Erythroblast (primary cell): ENCODE data around the gene CACNA1B.

Experiments used
- GATA1 ChIP-seq: IDR thresholded peaks from 2 replicates; pipeline ENCODE4 v1.6.1; 2011; ENCODE audit warnings: low read depth, mild to moderate bottlenecking, control low read depth, low read length, moderate library complexity
- POLR2A ChIP-seq: IDR thresholded peaks from 2 replicates; pipeline ENCODE4 v1.6.1; 2011; ENCODE audit warnings: mild to moderate bottlenecking, low read length

DNA sequence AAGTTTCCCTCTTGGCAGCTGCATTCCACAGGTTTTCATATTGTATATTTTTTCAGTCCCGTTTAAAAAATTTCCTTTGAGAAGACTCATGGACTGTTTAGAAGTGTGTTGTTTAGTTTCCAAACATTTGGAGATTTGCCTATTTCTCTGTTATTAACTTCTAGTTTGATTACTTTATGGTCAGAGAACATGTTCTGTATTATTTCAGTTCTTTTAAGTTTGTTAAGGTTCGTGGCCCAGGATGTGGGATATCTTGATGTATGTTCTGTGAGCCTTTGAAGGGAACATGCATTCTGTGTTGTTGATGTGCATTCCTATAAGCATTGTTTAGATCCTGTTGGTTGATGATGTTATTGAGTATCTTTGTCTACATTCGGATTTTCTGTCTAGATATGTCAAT lies 153.6 kb downstream of the CACNA1B start:
- TF ChIP-seq POLR2A (no peak), GATA1 (no peak)
